ENCODE results near the gene TOMM5. TPM values are rescaled to one million over a fixed set of nuclear protein-coding genes. Genes with fewer than 3 reads are reported as not detected.

Gene TOMM5
- total RNA-seq, 1 experiment from 2014 or later, result 49.3 TPM

GRCh38 chr9:37639109-37639762, 46.8 kb upstream of the TOMM5 start:
- CTCF ChIA-PET, result no interaction called here

GRCh38 chr9:37636511-37637448, 44.4 kb upstream of the TOMM5 start:
- H3K9me3 Mint-ChIP-seq (ENCODE audit: low read depth, unreplicated experiment), result no peaks in the 10 kb centered on the region
- BruUV-seq (replicated peaks), result no TSS peak
- no peaks in the 10 kb centered on the region for H3K36me3 Mint-ChIP-seq (ENCODE audit: insufficient read depth, unreplicated experiment)
- no peak overlapping the region for H3K4me3 Mint-ChIP-seq (ENCODE audit: low read depth, unreplicated experiment)
- no peak for TF ChIP-seq CTCF (IDR thresholded peaks at IDR 0.05; ENCODE audit: unreplicated experiment)
- no peak overlapping the region for H3K27ac Mint-ChIP-seq (ENCODE audit: unreplicated experiment)
- no peak for DNase-seq
- peaks cover 13% of the 10 kb centered on the region for H3K27me3 Mint-ChIP-seq (ENCODE audit: unreplicated experiment)
- CTCF ChIA-PET, result no interaction called here
- intact Hi-C loops (cut with micrococcal nuclease; ENCODE audit: unreplicated experiment), result no loop called here
- no peaks in the 10 kb centered on the region for H3K4me1 Mint-ChIP-seq (ENCODE audit: low read depth, unreplicated experiment)

More at GRCh38 chr9:37639109-37639762, 46.8 kb upstream of the TOMM5 start:
- TF ChIP-seq CTCF (IDR thresholded peaks at IDR 0.05; ENCODE audit: unreplicated experiment), result no peak
- no peaks in the 10 kb centered on the region for H3K9me3 Mint-ChIP-seq (ENCODE audit: low read depth, unreplicated experiment)
- peaks cover 28% of the 10 kb centered on the region for H3K27me3 Mint-ChIP-seq (ENCODE audit: unreplicated experiment)
- no peaks in the 10 kb centered on the region for H3K4me1 Mint-ChIP-seq (ENCODE audit: low read depth, unreplicated experiment)
- H3K4me3 Mint-ChIP-seq (ENCODE audit: low read depth, unreplicated experiment), result no peak overlapping the region
- no peaks in the 10 kb centered on the region for H3K36me3 Mint-ChIP-seq (ENCODE audit: insufficient read depth, unreplicated experiment)
- BruUV-seq (replicated peaks), result no TSS peak
- DNase-seq, result no peak
- intact Hi-C loops (cut with micrococcal nuclease; ENCODE audit: unreplicated experiment), result no loop called here
- H3K27ac Mint-ChIP-seq (ENCODE audit: unreplicated experiment), result no peak overlapping the region

GRCh38 chr9:37635808-37636207, 43.4 kb upstream of the TOMM5 start:
- H3K27ac Mint-ChIP-seq (ENCODE audit: unreplicated experiment), result no peak overlapping the region
- H3K27me3 Mint-ChIP-seq (ENCODE audit: unreplicated experiment), result peaks cover 13% of the 10 kb centered on the region
- no peak overlapping the region for H3K4me3 Mint-ChIP-seq (ENCODE audit: low read depth, unreplicated experiment)
- H3K4me1 Mint-ChIP-seq (ENCODE audit: low read depth, unreplicated experiment), result no peaks in the 10 kb centered on the region
- CTCF ChIA-PET, result no interaction called here
- no peak for DNase-seq
- BruUV-seq (replicated peaks), result no TSS peak
- no peaks in the 10 kb centered on the region for H3K36me3 Mint-ChIP-seq (ENCODE audit: insufficient read depth, unreplicated experiment)
- H3K9me3 Mint-ChIP-seq (ENCODE audit: low read depth, unreplicated experiment), result no peaks in the 10 kb centered on the region
- no peak for TF ChIP-seq CTCF (IDR thresholded peaks at IDR 0.05; ENCODE audit: unreplicated experiment)
- intact Hi-C loops (cut with micrococcal nuclease; ENCODE audit: unreplicated experiment), result no loop called here

GRCh38 chr9:37632479-37632878, 40.1 kb upstream of the TOMM5 start:
- H3K4me1 Mint-ChIP-seq (ENCODE audit: low read depth, unreplicated experiment), result no peaks in the 10 kb centered on the region
- CTCF ChIA-PET, result no interaction called here
- H3K9me3 Mint-ChIP-seq (ENCODE audit: low read depth, unreplicated experiment), result no peaks in the 10 kb centered on the region
- no TSS peak for BruUV-seq (replicated peaks)
- H3K27me3 Mint-ChIP-seq (ENCODE audit: unreplicated experiment), result peaks cover 5% of the 10 kb centered on the region
- H3K36me3 Mint-ChIP-seq (ENCODE audit: insufficient read depth, unreplicated experiment), result no peaks in the 10 kb centered on the region
- TF ChIP-seq CTCF (IDR thresholded peaks at IDR 0.05; ENCODE audit: unreplicated experiment), result no peak
- H3K27ac Mint-ChIP-seq (ENCODE audit: unreplicated experiment), result no peak overlapping the region
- DNase-seq, result no peak
- intact Hi-C loops (cut with micrococcal nuclease; ENCODE audit: unreplicated experiment), result no loop called here
- no peak overlapping the region for H3K4me3 Mint-ChIP-seq (ENCODE audit: low read depth, unreplicated experiment)
